ENCODE results near the gene VPS13D.

GRCh38 chr1:12296016-12296415, 66.2 kb downstream of the VPS13D start:
- TF ChIP-seq RAD21 (IDR thresholded peaks at IDR 0.05; ENCODE audit: low read length) (no peak), USF2 (IDR thresholded peaks at IDR 0.05; ENCODE audit: low read depth, low read length) (no peak), CTCF (conservative IDR thresholded peaks at IDR 0.05; ENCODE audit: low read depth, low read length) (no peak), RCOR1 (IDR thresholded peaks at IDR 0.05; ENCODE audit: insufficient replicate concordance, low read length) (no peak), POLR2A (IDR thresholded peaks at IDR 0.05; ENCODE audit: low read depth, low read length) (no peak), MAFK (IDR thresholded peaks at IDR 0.05; ENCODE audit: low read depth, low read length) (no peak), SMC3 (IDR thresholded peaks at IDR 0.05; ENCODE audit: low read depth, low read length) (no peak)
